HG02870 (cell line): ENCODE data around the gene ARAF.

ENCODE experiments used
- ATAC-seq: cut with Tn5 transposase; IDR thresholded peaks from one replicate; pipeline ENCODE4 v1.9.1; 2021; ENCODE audit warnings: mild to moderate bottlenecking, moderate library complexity; ENCODE audit not compliant: unreplicated experiment

ARAF gene

GRCh38 chrX:47563801-47564315, 2.9 kb downstream of the ARAF start:
- no peak for ATAC-seq

- ATAC-seq = no peak
Observed at GRCh38 chrX:47564438-47565085, 3.6 kb downstream of the ARAF start.

- no peak for ATAC-seq
Observed at GRCh38 chrX:47566841-47567240, 5.8 kb downstream of the ARAF start.

GRCh38 chrX:47568656-47569295, 7.8 kb downstream of the ARAF start:
- no peak for ATAC-seq

GRCh38 chrX:47570794-47571193, 9.8 kb downstream of the ARAF start:
- no peak for ATAC-seq

GRCh38 chrX:47571215-47571614, 10.2 kb downstream of the ARAF start:
- ATAC-seq = no peak

- ATAC-seq = no peak
Observed at GRCh38 chrX:47571896-47572295, 10.9 kb downstream of the ARAF start.

- no peak for ATAC-seq
Observed at GRCh38 chrX:47572773-47573340, 11.9 kb downstream of the ARAF start.

GRCh38 chrX:47573341-47574075, 12.5 kb downstream of the ARAF start:
- no peak for ATAC-seq

GRCh38 chrX:47574076-47574546, 13.1 kb downstream of the ARAF start:
- ATAC-seq = no peak

- no peak for ATAC-seq
Observed at GRCh38 chrX:47574547-47575301, 13.7 kb downstream of the ARAF start.

GRCh38 chrX:47576021-47576898, 15.3 kb downstream of the ARAF start:
- no peak for ATAC-seq

GRCh38 chrX:47577424-47577823, 16.4 kb downstream of the ARAF start:
- no peak for ATAC-seq

GRCh38 chrX:47577901-47578300, 16.9 kb downstream of the ARAF start:
- ATAC-seq = no peak

- ATAC-seq = no peak
Observed at GRCh38 chrX:47578692-47579091, 17.7 kb downstream of the ARAF start.

GRCh38 chrX:47579537-47579936, 18.5 kb downstream of the ARAF start:
- no peak for ATAC-seq

GRCh38 chrX:47581731-47582647, 21.0 kb downstream of the ARAF start, which contains the start of gene TIMP1:
Gene TIMP1, plus strand, starts transcription at chrX:47582436. Its CDS starts 980 bp downstream, at chrX:47583416.
- ATAC-seq = peak; percentile 73

GRCh38 chrX:47583240-47583861, 22.3 kb downstream of the ARAF start:
- no peak for ATAC-seq
